Loucy (cell line): Measurements from ENCODE around the gene ADAMTS8.

Source experiments
- H2AFZ ChIP-seq: fragments of 200-600 bp; sonication (generic); 2 replicates; pipeline ENCODE4 v1.6.0; 2016; ENCODE audit warnings: antibody characterized with exemption, mild to moderate bottlenecking, low read length, moderate library complexity
- H3F3A ChIP-seq: fragments of 200-600 bp; 2 replicates; pipeline ENCODE4 v1.6.0; 2016; ENCODE audit warnings: antibody characterized with exemption, low read depth, mild to moderate bottlenecking
- H3K27me3 ChIP-seq: fragments of 200-600 bp; sonication (generic); 2 replicates; pipeline ENCODE4 v1.6.1; 2014; ENCODE audit warnings: low read length, mild to moderate bottlenecking; ENCODE audit not compliant: insufficient read depth, poor library complexity, severe bottlenecking
- H3K36me3 ChIP-seq: fragments of 200-600 bp; sonication (generic); 2 replicates; pipeline ENCODE4 v1.6.1; 2016; ENCODE audit warnings: low read length; ENCODE audit not compliant: insufficient read depth
- H3K4me1 ChIP-seq: fragments of 200-600 bp; sonication (generic); 2 replicates; pipeline ENCODE4 v1.5.1; 2014; ENCODE audit warnings: low read length, mild to moderate bottlenecking; ENCODE audit not compliant: insufficient read depth, poor library complexity, severe bottlenecking
- H3K4me2 ChIP-seq: fragments of 200-600 bp; sonication (generic); 2 replicates; pipeline ENCODE4 v1.6.0; 2014; ENCODE audit warnings: antibody characterized with exemption, low read length, low read depth, mild to moderate bottlenecking; ENCODE audit not compliant: poor library complexity, severe bottlenecking
- H3K4me3 ChIP-seq: fragments of 200-600 bp; sonication (generic); 2 replicates; pipeline ENCODE4 v1.5.1; 2014; ENCODE audit warnings: low read length, mild to moderate bottlenecking, mixed read lengths; ENCODE audit not compliant: poor library complexity, severe bottlenecking
- H3K79me2 ChIP-seq: fragments of 200-600 bp; sonication (generic); 2 replicates; pipeline ENCODE4 v1.6.1; 2014; ENCODE audit warnings: low read length; ENCODE audit not compliant: insufficient read depth
- H3K9ac ChIP-seq: fragments of 200-600 bp; sonication (generic); 2 replicates; pipeline ENCODE4 v1.6.0; 2014; ENCODE audit warnings: mild to moderate bottlenecking, low read depth, low read length, moderate library complexity; ENCODE audit not compliant: poor library complexity, severe bottlenecking
- H3K9me2 ChIP-seq: fragments of 200-600 bp; sonication (generic); replicated peaks from 2 replicates; pipeline ENCODE4 v1.6.1; 2016; ENCODE audit warnings: low read depth, low read length, mixed read lengths
- H3K9me3 ChIP-seq: fragments of 200-600 bp; sonication (generic); 2 replicates; pipeline ENCODE4 v1.6.1; 2014; ENCODE audit warnings: mild to moderate bottlenecking, antibody characterized with exemption, low read length, low read depth; ENCODE audit not compliant: insufficient read depth
- H4K20me1 ChIP-seq: fragments of 200-600 bp; sonication (generic); 2 replicates; pipeline ENCODE4 v1.6.0; 2014; ENCODE audit warnings: antibody characterized with exemption, low read length, mild to moderate bottlenecking; ENCODE audit not compliant: insufficient read depth, poor library complexity, severe bottlenecking
- EZH2phosphoT487 ChIP-seq: fragments of 200-600 bp; IDR thresholded peaks from 2 replicates; pipeline ENCODE4 v1.6.1; 2018; ENCODE audit warnings: antibody characterized with exemption, mild to moderate bottlenecking, moderate library complexity, borderline replicate concordance
- TF ChIP-seq, protein P1 (sequence below): fragments of 200-600 bp; sonication (generic); conservative IDR thresholded peaks from 2 replicates; pipeline ENCODE4 v1.5.1; 2014; ENCODE audit warnings: mild to moderate bottlenecking, antibody characterized with exemption, low read length

ADAMTS8 gene

DNA sequence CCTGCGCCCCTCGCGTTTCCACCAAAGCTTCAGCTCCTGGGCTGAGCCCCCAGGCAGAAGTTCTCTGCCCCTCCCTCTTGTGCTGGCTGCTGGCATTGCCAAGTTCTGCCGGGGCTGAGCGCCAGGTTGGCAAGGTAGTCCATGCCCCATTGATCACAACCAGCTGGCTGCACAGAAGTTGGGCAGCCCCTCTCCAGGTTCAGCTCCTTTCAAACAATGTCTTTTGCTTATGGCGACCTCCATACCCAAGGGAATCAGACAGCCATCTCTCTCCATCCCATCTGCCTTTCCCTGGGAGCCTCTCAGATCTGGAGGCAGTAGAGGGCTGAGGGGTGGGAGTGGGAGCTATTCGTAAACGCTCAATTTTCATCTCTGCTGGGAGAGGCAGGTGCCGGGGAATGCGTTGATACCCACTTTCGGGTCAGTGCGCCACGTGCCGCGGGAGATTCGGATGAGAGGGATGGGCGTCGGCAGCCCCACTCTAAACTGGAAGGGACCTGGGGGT lies 1.5 kb downstream of the ADAMTS8 start:
- Histone ChIP-seq H4K20me1 (no peaks in the 10 kb centered on the region), H3K4me3 (no peak overlapping the region), H2AFZ (no peak overlapping the region), H3K4me2 (no peak overlapping the region), H3K36me3 (no peaks in the 10 kb centered on the region), H3F3A (no peaks in the 10 kb centered on the region), H3K4me1 (no peaks in the 10 kb centered on the region), H3K27me3 (peaks cover 5% of the 10 kb centered on the region), H3K9ac (no peak overlapping the region), H3K9me2 (no peaks in the 10 kb centered on the region), H3K9me3 (no peaks in the 10 kb centered on the region), H3K79me2 (no peaks in the 10 kb centered on the region)
- TF ChIP-seq EZH2phosphoT487, result no peak
- TF ChIP-seq, protein P1, sequence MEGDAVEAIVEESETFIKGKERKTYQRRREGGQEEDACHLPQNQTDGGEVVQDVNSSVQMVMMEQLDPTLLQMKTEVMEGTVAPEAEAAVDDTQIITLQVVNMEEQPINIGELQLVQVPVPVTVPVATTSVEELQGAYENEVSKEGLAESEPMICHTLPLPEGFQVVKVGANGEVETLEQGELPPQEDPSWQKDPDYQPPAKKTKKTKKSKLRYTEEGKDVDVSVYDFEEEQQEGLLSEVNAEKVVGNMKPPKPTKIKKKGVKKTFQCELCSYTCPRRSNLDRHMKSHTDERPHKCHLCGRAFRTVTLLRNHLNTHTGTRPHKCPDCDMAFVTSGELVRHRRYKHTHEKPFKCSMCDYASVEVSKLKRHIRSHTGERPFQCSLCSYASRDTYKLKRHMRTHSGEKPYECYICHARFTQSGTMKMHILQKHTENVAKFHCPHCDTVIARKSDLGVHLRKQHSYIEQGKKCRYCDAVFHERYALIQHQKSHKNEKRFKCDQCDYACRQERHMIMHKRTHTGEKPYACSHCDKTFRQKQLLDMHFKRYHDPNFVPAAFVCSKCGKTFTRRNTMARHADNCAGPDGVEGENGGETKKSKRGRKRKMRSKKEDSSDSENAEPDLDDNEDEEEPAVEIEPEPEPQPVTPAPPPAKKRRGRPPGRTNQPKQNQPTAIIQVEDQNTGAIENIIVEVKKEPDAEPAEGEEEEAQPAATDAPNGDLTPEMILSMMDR, result no peak

DNA sequence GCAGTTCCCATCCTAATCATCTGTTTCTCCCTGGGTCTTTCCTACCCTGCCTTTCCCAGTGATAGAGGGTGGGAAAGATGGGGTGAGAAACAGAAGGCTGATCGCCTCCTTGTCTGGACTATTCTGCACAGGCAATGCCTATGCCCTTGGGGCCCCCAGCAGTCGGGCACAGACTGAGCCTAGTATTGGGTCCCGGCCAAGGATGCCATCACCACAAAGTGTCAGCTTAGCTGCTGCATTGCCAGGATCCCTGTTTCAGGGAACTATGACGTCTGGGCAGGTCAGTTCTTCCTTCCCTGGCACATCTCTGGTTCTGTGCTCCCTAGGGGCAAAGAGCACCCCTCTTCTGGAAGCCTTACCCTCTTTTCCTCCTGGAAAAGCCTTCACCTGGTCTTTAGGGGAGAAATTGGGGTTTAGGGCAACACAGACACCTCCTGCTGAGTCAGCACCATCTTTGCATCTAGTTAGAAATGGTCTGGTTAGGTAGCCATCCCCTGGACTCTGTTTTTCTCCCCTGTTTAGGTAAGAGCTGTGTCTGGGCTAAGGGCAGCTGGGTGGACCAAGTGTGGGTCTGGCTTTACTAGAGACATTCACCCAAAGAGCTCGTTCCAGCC lies 2.1 kb downstream of the ADAMTS8 start:
- no peaks in the 10 kb centered on the region for H3K9me2 ChIP-seq
- no peaks in the 10 kb centered on the region for H3K36me3 ChIP-seq
- no peak for TF ChIP-seq EZH2phosphoT487
- TF ChIP-seq, protein P1, result no peak
- H2AFZ ChIP-seq, result no peak overlapping the region
- peaks cover 5% of the 10 kb centered on the region for H3K27me3 ChIP-seq
- H4K20me1 ChIP-seq, result no peaks in the 10 kb centered on the region
- H3K9me3 ChIP-seq, result no peaks in the 10 kb centered on the region
- no peak overlapping the region for H3K4me2 ChIP-seq
- H3K4me3 ChIP-seq, result no peak overlapping the region
- H3F3A ChIP-seq, result no peaks in the 10 kb centered on the region
- no peaks in the 10 kb centered on the region for H3K79me2 ChIP-seq
- H3K4me1 ChIP-seq, result no peaks in the 10 kb centered on the region
- H3K9ac ChIP-seq, result no peak overlapping the region

DNA sequence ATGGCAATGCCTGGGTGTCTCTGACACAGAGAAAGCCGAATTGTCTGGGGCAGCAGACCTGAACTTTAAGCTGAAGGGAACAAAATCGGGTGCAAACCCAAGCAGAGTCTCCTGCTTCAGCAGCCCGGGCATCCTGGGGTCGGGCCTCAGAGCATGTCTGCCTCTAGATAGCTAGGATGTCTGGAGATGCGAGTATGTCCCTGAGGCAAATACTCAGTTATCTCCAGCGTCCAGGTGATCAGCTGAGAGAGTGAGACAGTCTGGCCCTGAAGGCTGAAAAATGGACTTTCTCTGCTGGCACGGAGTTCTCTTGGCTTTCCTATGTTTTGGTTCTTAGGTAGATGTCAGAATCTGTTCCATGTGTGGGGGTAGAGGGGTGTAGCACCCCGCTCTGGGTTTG lies 3.3 kb downstream of the ADAMTS8 start:
- no peak for TF ChIP-seq EZH2phosphoT487
- TF ChIP-seq, protein P1, result no peak
- H3F3A ChIP-seq, result no peaks in the 10 kb centered on the region
- peaks cover 5% of the 10 kb centered on the region for H3K27me3 ChIP-seq
- no peak overlapping the region for H2AFZ ChIP-seq
- no peak overlapping the region for H3K4me2 ChIP-seq
- no peak overlapping the region for H3K9ac ChIP-seq
- H3K79me2 ChIP-seq, result no peaks in the 10 kb centered on the region
- no peaks in the 10 kb centered on the region for H3K36me3 ChIP-seq
- no peaks in the 10 kb centered on the region for H3K9me2 ChIP-seq
- no peaks in the 10 kb centered on the region for H3K9me3 ChIP-seq
- no peaks in the 10 kb centered on the region for H4K20me1 ChIP-seq
- H3K4me3 ChIP-seq, result no peak overlapping the region
- H3K4me1 ChIP-seq, result no peaks in the 10 kb centered on the region
